SH-SY5Y (cell line): Measurements from ENCODE around the gene KRT7.

ENCODE experiments used
- GATA2 ChIP-seq: IDR thresholded peaks from 2 replicates; pipeline ENCODE4 v1.6.1; 2011; ENCODE audit warnings: mild to moderate bottlenecking, low read depth, low read length
- GATA3 ChIP-seq: IDR thresholded peaks from 2 replicates; pipeline ENCODE4 v1.6.1; 2011; ENCODE audit warnings: low read depth, mild to moderate bottlenecking, low read length, moderate library complexity

DNA sequence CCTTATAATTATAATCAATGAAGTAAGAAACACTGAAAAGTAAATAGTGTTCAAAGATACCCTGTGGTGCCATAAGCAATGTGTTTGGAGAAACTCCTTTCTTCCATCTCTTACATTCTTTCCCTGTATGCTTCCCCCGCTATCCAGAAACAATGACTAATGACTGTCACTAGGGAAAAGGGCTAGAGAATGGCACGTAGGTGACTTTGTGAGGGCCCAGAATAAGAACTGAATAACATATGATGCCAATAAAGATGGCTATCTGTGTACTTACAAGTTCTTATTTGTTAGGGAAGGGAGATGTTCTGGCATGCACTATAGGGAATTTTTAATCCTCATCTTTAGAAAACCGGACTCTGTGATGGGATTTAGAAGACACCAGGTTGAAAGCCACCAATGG is 4.7 kb upstream of the KRT7 start:
- no peak for TF ChIP-seq GATA2
- TF ChIP-seq GATA3, result no peak
